ENCODE data around the gene ZMYND8.

The ZMYND8 gene

GRCh38 chr20:47332381-47333206, 23.9 kb downstream of the ZMYND8 start:
- DNase-seq, result no peak

- no peak for DNase-seq
Measured at GRCh38 chr20:47330933-47331708, 25.4 kb downstream of the ZMYND8 start.

GRCh38 chr20:47330071-47330470, 26.4 kb downstream of the ZMYND8 start:
- DNase-seq, result no peak

GRCh38 chr20:47328129-47328528, 28.4 kb downstream of the ZMYND8 start:
- no peak for DNase-seq

GRCh38 chr20:47327711-47328110, 28.8 kb downstream of the ZMYND8 start:
- DNase-seq, result no peak

GRCh38 chr20:47326658-47327268, 29.7 kb downstream of the ZMYND8 start:
- no peak for DNase-seq

- DNase-seq, result no peak
Measured at GRCh38 chr20:47325242-47325641, 31.3 kb downstream of the ZMYND8 start.

- DNase-seq, result no peak
Measured at GRCh38 chr20:47320990-47321805, 35.3 kb downstream of the ZMYND8 start.

- DNase-seq, result peak in 11 of 14 donors; percentile 63 to 76 (median 70)
Measured at GRCh38 chr20:47319517-47320252, 36.8 kb downstream of the ZMYND8 start.

GRCh38 chr20:47318586-47319516, 37.6 kb downstream of the ZMYND8 start:
- peak in 12 of 14 donors; percentile 57 to 88 (median 70) for DNase-seq

GRCh38 chr20:47318027-47318585, 38.4 kb downstream of the ZMYND8 start:
- DNase-seq, result peak in 7 of 14 donors; percentile 37 to 84 (median 64)

- DNase-seq, result peak in 8 of 14 donors; percentile 7 to 86 (median 25)
Measured at GRCh38 chr20:47317127-47317895, 39.2 kb downstream of the ZMYND8 start.

- no peak for DNase-seq
Measured at GRCh38 chr20:47316776-47317126, 39.7 kb downstream of the ZMYND8 start.

- DNase-seq, result peak in 1 of 14 donors; percentile 26
Measured at GRCh38 chr20:47315339-47316056, 41.0 kb downstream of the ZMYND8 start.

- no peak for DNase-seq
Measured at GRCh38 chr20:47314647-47315338, 41.7 kb downstream of the ZMYND8 start.

- no peak for DNase-seq
Measured at GRCh38 chr20:47311967-47312681, 44.4 kb downstream of the ZMYND8 start.

GRCh38 chr20:47311211-47311610, 45.3 kb downstream of the ZMYND8 start:
- no peak for DNase-seq
